ENCODE results near the gene MRPL34.
"Not testable (repeated sequence)": the region's sequence is repeated elsewhere in the genome, so short reads cannot be mapped to it uniquely, and the experiment has no call there.

- TF ChIP-seq EZH2 (IDR thresholded peaks at IDR 0.05; ENCODE audit: insufficient read depth, poor library complexity, severe bottlenecking); EZH2phosphoT487 (IDR thresholded peaks at IDR 0.05; ENCODE audit: insufficient read depth, low read depth): not testable (repeated sequence)
These were observed 10.1 kb upstream of the MRPL34 start for GRCh38 chr19:17295551-17295950.
